ENCODE results near the gene C12orf76.
"Not testable (repeated sequence)": the region's sequence is repeated elsewhere in the genome, so short reads cannot be mapped to it uniquely, and the experiment has no call there.

The C12orf76 gene

GRCh38 chr12:110015132-110015531 lies 33.2 kb downstream of the C12orf76 start:
- Histone ChIP-seq H3K4me1 (ENCODE audit: control insufficient read depth, insufficient read depth, low read length) (no peaks in the 10 kb centered on the region), H3K9me3 (ENCODE audit: control insufficient read depth, insufficient read depth, low read depth, low read length) (no peaks in the 10 kb centered on the region), H3K36me3 (ENCODE audit: control insufficient read depth, insufficient read depth, low read length) (peaks cover 33% of the 10 kb centered on the region), H3K27ac (ENCODE audit: low read depth, low read length) (no peak overlapping the region), H3K4me3 (ENCODE audit: low read depth, low read length) (no peak overlapping the region), H3K9ac (ENCODE audit: low read length) (no peak overlapping the region), H3K27me3 (ENCODE audit: control insufficient read depth, insufficient read depth, low read length) (no peaks in the 10 kb centered on the region)

- H3K27ac ChIP-seq (ENCODE audit: low read depth, low read length): no peak overlapping the region
Observed at GRCh38 chr12:110012659-110013058, 35.7 kb downstream of the C12orf76 start.

GRCh38 chr12:110012137-110012536 lies 36.2 kb downstream of the C12orf76 start:
- H3K9me3 ChIP-seq (ENCODE audit: control insufficient read depth, insufficient read depth, low read depth, low read length): no peaks in the 10 kb centered on the region
- peaks cover 14% of the 10 kb centered on the region; the same call in 1 of the 2 replicates for H3K36me3 ChIP-seq (ENCODE audit: control insufficient read depth, insufficient read depth, low read length)
- no peak overlapping the region for H3K9ac ChIP-seq (ENCODE audit: low read length)
- no peak overlapping the region for H3K4me3 ChIP-seq (ENCODE audit: low read depth, low read length)
- no peaks in the 10 kb centered on the region for H3K27me3 ChIP-seq (ENCODE audit: control insufficient read depth, insufficient read depth, low read length)
- H3K4me1 ChIP-seq (ENCODE audit: control insufficient read depth, insufficient read depth, low read length): no peaks in the 10 kb centered on the region
- no peak overlapping the region for H3K27ac ChIP-seq (ENCODE audit: low read depth, low read length)

More at GRCh38 chr12:110012659-110013058, 35.7 kb downstream of the C12orf76 start:
- no peaks in the 10 kb centered on the region for H3K9me3 ChIP-seq (ENCODE audit: control insufficient read depth, insufficient read depth, low read depth, low read length)
- no peak overlapping the region for H3K4me3 ChIP-seq (ENCODE audit: low read depth, low read length)
- H3K36me3 ChIP-seq (ENCODE audit: control insufficient read depth, insufficient read depth, low read length): peaks cover 14% of the 10 kb centered on the region; the same call in 1 of the 2 replicates
- H3K27me3 ChIP-seq (ENCODE audit: control insufficient read depth, insufficient read depth, low read length): no peaks in the 10 kb centered on the region
- H3K9ac ChIP-seq (ENCODE audit: low read length): no peak overlapping the region
- no peaks in the 10 kb centered on the region for H3K4me1 ChIP-seq (ENCODE audit: control insufficient read depth, insufficient read depth, low read length)

GRCh38 chr12:110010853-110011723 lies 37.2 kb downstream of the C12orf76 start:
- no peaks in the 10 kb centered on the region for H3K9me3 ChIP-seq (ENCODE audit: control insufficient read depth, insufficient read depth, low read depth, low read length)
- no peak overlapping the region for H3K27ac ChIP-seq (ENCODE audit: low read depth, low read length)
- no peak overlapping the region for H3K4me3 ChIP-seq (ENCODE audit: low read depth, low read length)
- no peaks in the 10 kb centered on the region for H3K4me1 ChIP-seq (ENCODE audit: control insufficient read depth, insufficient read depth, low read length)
- H3K9ac ChIP-seq (ENCODE audit: low read length): no peak overlapping the region
- H3K27me3 ChIP-seq (ENCODE audit: control insufficient read depth, insufficient read depth, low read length): no peaks in the 10 kb centered on the region
- H3K36me3 ChIP-seq (ENCODE audit: control insufficient read depth, insufficient read depth, low read length): peaks cover 14% of the 10 kb centered on the region; the same call in 1 of the 2 replicates

GRCh38 chr12:110008681-110009398 lies 39.5 kb downstream of the C12orf76 start:
- not testable (repeated sequence) for H3K27ac ChIP-seq (ENCODE audit: low read depth, low read length); H3K4me1 ChIP-seq (ENCODE audit: control insufficient read depth, insufficient read depth, low read length); H3K9me3 ChIP-seq (ENCODE audit: control insufficient read depth, insufficient read depth, low read depth, low read length); H3K4me3 ChIP-seq (ENCODE audit: low read depth, low read length); H3K9ac ChIP-seq (ENCODE audit: low read length); H3K36me3 ChIP-seq (ENCODE audit: control insufficient read depth, insufficient read depth, low read length); H3K27me3 ChIP-seq (ENCODE audit: control insufficient read depth, insufficient read depth, low read length)

- H3K27ac ChIP-seq (ENCODE audit: low read depth, low read length): no peak overlapping the region
- H3K27me3 ChIP-seq (ENCODE audit: control insufficient read depth, insufficient read depth, low read length): no peaks in the 10 kb centered on the region
- H3K4me3 ChIP-seq (ENCODE audit: low read depth, low read length): no peak overlapping the region
- H3K9me3 ChIP-seq (ENCODE audit: control insufficient read depth, insufficient read depth, low read depth, low read length): no peaks in the 10 kb centered on the region
- H3K9ac ChIP-seq (ENCODE audit: low read length): no peak overlapping the region
- no peaks in the 10 kb centered on the region; the same call in 1 of the 2 replicates for H3K4me1 ChIP-seq (ENCODE audit: control insufficient read depth, insufficient read depth, low read length)
- peaks cover 6% of the 10 kb centered on the region; the same call in 1 of the 2 replicates for H3K36me3 ChIP-seq (ENCODE audit: control insufficient read depth, insufficient read depth, low read length)
Observed at GRCh38 chr12:110007881-110008280, 40.4 kb downstream of the C12orf76 start.

GRCh38 chr12:110006115-110006514 lies 42.2 kb downstream of the C12orf76 start:
- H3K27ac ChIP-seq (ENCODE audit: low read depth, low read length): no peak overlapping the region
- H3K9me3 ChIP-seq (ENCODE audit: control insufficient read depth, insufficient read depth, low read depth, low read length): no peaks in the 10 kb centered on the region
- H3K9ac ChIP-seq (ENCODE audit: low read length): no peak overlapping the region
- H3K4me3 ChIP-seq (ENCODE audit: low read depth, low read length): no peak overlapping the region
- no peaks in the 10 kb centered on the region for H3K27me3 ChIP-seq (ENCODE audit: control insufficient read depth, insufficient read depth, low read length)
- H3K4me1 ChIP-seq (ENCODE audit: control insufficient read depth, insufficient read depth, low read length): no peaks in the 10 kb centered on the region; the same call in 1 of the 2 replicates
- no peaks in the 10 kb centered on the region for H3K36me3 ChIP-seq (ENCODE audit: control insufficient read depth, insufficient read depth, low read length)

- no peaks in the 10 kb centered on the region; the same call in 1 of the 2 replicates for H3K4me1 ChIP-seq (ENCODE audit: control insufficient read depth, insufficient read depth, low read length)
- no peaks in the 10 kb centered on the region for H3K36me3 ChIP-seq (ENCODE audit: control insufficient read depth, insufficient read depth, low read length)
- H3K9ac ChIP-seq (ENCODE audit: low read length): no peak overlapping the region
- no peak overlapping the region for H3K4me3 ChIP-seq (ENCODE audit: low read depth, low read length)
- H3K27me3 ChIP-seq (ENCODE audit: control insufficient read depth, insufficient read depth, low read length): peaks cover under 1% of the 10 kb centered on the region; the same call in 1 of the 2 replicates
- no peaks in the 10 kb centered on the region for H3K9me3 ChIP-seq (ENCODE audit: control insufficient read depth, insufficient read depth, low read depth, low read length)
- H3K27ac ChIP-seq (ENCODE audit: low read depth, low read length): no peak overlapping the region
Observed at GRCh38 chr12:110005319-110005973, 42.9 kb downstream of the C12orf76 start.

GRCh38 chr12:110004598-110004997 lies 43.7 kb downstream of the C12orf76 start:
- no peak overlapping the region for H3K27ac ChIP-seq (ENCODE audit: low read depth, low read length)

GRCh38 chr12:110002676-110003515 lies 45.4 kb downstream of the C12orf76 start:
- no peaks in the 10 kb centered on the region for H3K9me3 ChIP-seq (ENCODE audit: control insufficient read depth, insufficient read depth, low read depth, low read length)
- peaks cover 7% of the 10 kb centered on the region for H3K4me1 ChIP-seq (ENCODE audit: control insufficient read depth, insufficient read depth, low read length)
- H3K27me3 ChIP-seq (ENCODE audit: control insufficient read depth, insufficient read depth, low read length): peaks cover 8% of the 10 kb centered on the region
- no peaks in the 10 kb centered on the region for H3K36me3 ChIP-seq (ENCODE audit: control insufficient read depth, insufficient read depth, low read length)
- H3K9ac ChIP-seq (ENCODE audit: low read length): no peak overlapping the region
- H3K4me3 ChIP-seq (ENCODE audit: low read depth, low read length): no peak overlapping the region
- H3K27ac ChIP-seq (ENCODE audit: low read depth, low read length): no peak overlapping the region

More at GRCh38 chr12:110004598-110004997, 43.7 kb downstream of the C12orf76 start:
- Histone ChIP-seq H3K4me3 (ENCODE audit: low read depth, low read length) (no peak overlapping the region), H3K9ac (ENCODE audit: low read length) (no peak overlapping the region), H3K36me3 (ENCODE audit: control insufficient read depth, insufficient read depth, low read length) (no peaks in the 10 kb centered on the region), H3K27me3 (ENCODE audit: control insufficient read depth, insufficient read depth, low read length) (peaks cover 8% of the 10 kb centered on the region), H3K9me3 (ENCODE audit: control insufficient read depth, insufficient read depth, low read depth, low read length) (no peaks in the 10 kb centered on the region), H3K4me1 (ENCODE audit: control insufficient read depth, insufficient read depth, low read length) (peaks cover 4% of the 10 kb centered on the region)

All from HUES6 (cell line).